Measurements from ENCODE around the gene SART3.

DNA sequence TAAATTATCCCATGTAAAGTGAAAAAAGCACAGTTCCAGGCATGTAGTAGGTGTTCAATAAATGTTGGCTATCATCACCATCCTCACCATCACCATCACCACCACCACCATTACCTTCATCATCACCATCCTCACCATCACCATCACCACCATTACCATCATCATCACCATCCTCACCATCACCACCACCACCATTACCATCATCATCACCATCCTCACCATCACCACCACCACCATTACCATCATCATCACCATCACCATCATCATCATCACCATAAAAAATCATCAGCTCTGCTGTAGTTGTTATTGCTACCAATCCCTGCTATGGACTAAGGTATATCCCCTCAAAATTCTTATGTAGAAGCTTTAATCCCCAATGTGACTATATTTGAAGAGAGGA is 16.5 kb upstream of the SART3 start:
- TF ChIP-seq EZH2phosphoT487 (IDR thresholded peaks at IDR 0.05) (no peak), EZH2 (IDR thresholded peaks at IDR 0.05) (no peak)
- TF ChIP-seq, protein P1, sequence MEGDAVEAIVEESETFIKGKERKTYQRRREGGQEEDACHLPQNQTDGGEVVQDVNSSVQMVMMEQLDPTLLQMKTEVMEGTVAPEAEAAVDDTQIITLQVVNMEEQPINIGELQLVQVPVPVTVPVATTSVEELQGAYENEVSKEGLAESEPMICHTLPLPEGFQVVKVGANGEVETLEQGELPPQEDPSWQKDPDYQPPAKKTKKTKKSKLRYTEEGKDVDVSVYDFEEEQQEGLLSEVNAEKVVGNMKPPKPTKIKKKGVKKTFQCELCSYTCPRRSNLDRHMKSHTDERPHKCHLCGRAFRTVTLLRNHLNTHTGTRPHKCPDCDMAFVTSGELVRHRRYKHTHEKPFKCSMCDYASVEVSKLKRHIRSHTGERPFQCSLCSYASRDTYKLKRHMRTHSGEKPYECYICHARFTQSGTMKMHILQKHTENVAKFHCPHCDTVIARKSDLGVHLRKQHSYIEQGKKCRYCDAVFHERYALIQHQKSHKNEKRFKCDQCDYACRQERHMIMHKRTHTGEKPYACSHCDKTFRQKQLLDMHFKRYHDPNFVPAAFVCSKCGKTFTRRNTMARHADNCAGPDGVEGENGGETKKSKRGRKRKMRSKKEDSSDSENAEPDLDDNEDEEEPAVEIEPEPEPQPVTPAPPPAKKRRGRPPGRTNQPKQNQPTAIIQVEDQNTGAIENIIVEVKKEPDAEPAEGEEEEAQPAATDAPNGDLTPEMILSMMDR (IDR thresholded peaks at IDR 0.05): no peak

Measured in neural progenitor cell (in vitro differentiated cells).